K562 (cell line): ENCODE results near the gene FRMPD2. TPM values are rescaled to one million over a fixed set of nuclear protein-coding genes. Genes with fewer than 3 reads are reported as not detected.
A peak's percentile ranks its signal among the peaks of the same experiment; 100 is the strongest.

ENCODE experiments used
- ATAC-seq: fragments of 200-7000 bp; cut with Tn5 transposase; 3 replicates; pipeline ENCODE4 v1.9.1; 2020; ENCODE audit warnings: moderate library complexity
- BruUV-seq: library from RNA; stranded (reverse); fragments of 400-500 nt; replicated peaks from 2 replicates; lab custom pipeline; 2021; lab: Mats Ljungman, UMichigan
- CTCF ChIA-PET: fragments of 300-600 bp; formaldehyde crosslinking; extraction: SDS; loops from one replicate; lab custom pipeline; 2021; ENCODE audit warnings: low intra/inter-chr PET ratio; lab: Yijun Ruan, JAX
- POLR2A ChIA-PET: fragments of 300-600, 350-650 bp; sonication (Branson Sonifier 250); formaldehyde crosslinking; extraction: SDS; loops from one replicate; lab custom pipeline; 2021; ENCODE audit warnings: antibody characterized with exemption, inconsistent platforms; lab: Yijun Ruan, JAX
- DNase-seq, 4 experiments: peaks; one replicate each; pipeline versions ENCODE4 v3.0.0 to v3.0.0-alpha.2; 2011 to 2018; ENCODE audit warnings: low spot score in 3 of 4, mixed read lengths in 3 of 4; ENCODE audit errors: extremely low read depth in 1 of 4
- FAIRE-seq: peaks from 2 replicates; lab custom pipeline; 2011; peaks lifted over from hg19 to GRCh38; lab: Jason Lieb, UNC
- H2AFZ ChIP-seq: 2 replicates; pipeline ENCODE4 v1.6.0; 2011; ENCODE audit warnings: low read depth, low read length, control low read depth, inconsistent platforms
- H3K27ac ChIP-seq: fragments of 200-600 bp; 3 replicates; pipeline ENCODE4 v1.8.0; 2011; ENCODE audit warnings: low read depth, mild to moderate bottlenecking, control low read depth, inconsistent platforms, low read length, moderate library complexity, mixed read lengths; ENCODE audit errors: extremely low read depth
- H3K27me3 ChIP-seq, 2 experiments: fragments of 300-600 bp in 1 of 2; 2 replicates in 1 of 2; 3 replicates in 1 of 2; pipeline versions ENCODE4 v1.6.0 to v1.8.0; 2011; ENCODE audit warnings: inconsistent platforms in 2 of 2, low read length in 2 of 2, mild to moderate bottlenecking in 1 of 2, mixed read lengths in 1 of 2, moderate library complexity in 1 of 2; ENCODE audit not compliant: control insufficient read depth in 2 of 2, insufficient read depth in 2 of 2
- H3K36me3 ChIP-seq: fragments of 300-600 bp; 3 replicates; pipeline ENCODE4 v1.8.0; 2011; ENCODE audit warnings: mild to moderate bottlenecking, low read length, inconsistent platforms; ENCODE audit not compliant: control insufficient read depth, insufficient read depth
- H3K4me1 ChIP-seq, 2 experiments: fragments of 200-600 bp in 1 of 2; replicated peaks in 1 of 2; 2 replicates in 1 of 2; 3 replicates in 1 of 2; pipeline versions ENCODE4 v1.5.1 to v1.8.0; 2011; ENCODE audit warnings: inconsistent platforms in 2 of 2, low read length in 2 of 2, mild to moderate bottlenecking in 1 of 2, mixed read lengths in 1 of 2, moderate library complexity in 1 of 2; ENCODE audit not compliant: control insufficient read depth in 2 of 2, insufficient read depth in 2 of 2
- H3K4me2 ChIP-seq: 2 replicates; pipeline ENCODE4 v1.6.1; 2011; ENCODE audit warnings: low read length, control low read depth, inconsistent platforms, mixed read lengths; ENCODE audit not compliant: insufficient read depth
- H3K4me3 ChIP-seq: fragments of 200-600 bp; sonication (generic), shearing (Covaris generic); 2 replicates; pipeline ENCODE4 v1.5.1; 2016; ENCODE audit warnings: control low read depth, inconsistent platforms
- H3K79me2 ChIP-seq: fragments of 200-600 bp; 3 replicates; pipeline ENCODE4 v1.8.0; 2011; ENCODE audit warnings: low read length, inconsistent platforms; ENCODE audit not compliant: control insufficient read depth, insufficient read depth
- H3K9ac ChIP-seq, 2 experiments: 2 replicates each; pipeline versions ENCODE4 v1.6.0 to v1.6.1; 2011; ENCODE audit warnings: low read depth in 2 of 2, low read length in 2 of 2, control low read depth in 1 of 2, inconsistent platforms in 1 of 2, mild to moderate bottlenecking in 1 of 2, mixed read lengths in 1 of 2; ENCODE audit not compliant: insufficient read depth in 1 of 2
- H3K9me1 ChIP-seq: one replicate; pipeline ENCODE4 v1.6.0; 2011; ENCODE audit warnings: inconsistent platforms, mild to moderate bottlenecking, low read length, moderate library complexity; ENCODE audit not compliant: control insufficient read depth, insufficient read depth
- H3K9me3 ChIP-seq: replicated peaks from 2 replicates; pipeline ENCODE4 v1.5.1; 2011; ENCODE audit warnings: low read depth, low read length, inconsistent platforms; ENCODE audit not compliant: control insufficient read depth, insufficient read depth
- H4K20me1 ChIP-seq: replicated peaks from 2 replicates; pipeline ENCODE4 v1.6.1; 2011; ENCODE audit warnings: low read length, inconsistent platforms, mixed read lengths; ENCODE audit not compliant: control insufficient read depth, insufficient read depth
- BMI1 ChIP-seq: fragments of 150-350 bp; IDR thresholded peaks from 2 replicates; pipeline ENCODE4 v1.6.1; 2014; ENCODE audit warnings: low read length
- PBX2 ChIP-seq, 2 experiments: IDR thresholded peaks in 1 of 2; conservative IDR thresholded peaks in 1 of 2; 2 replicates each; pipeline ENCODE4 v1.6.1; 2016; ENCODE audit warnings: low read depth in 2 of 2, mild to moderate bottlenecking in 1 of 2, missing compliant biosample characterization in 1 of 2, missing genetic modification characterization in 1 of 2, moderate library complexity in 1 of 2
- SPI1 ChIP-seq: IDR thresholded peaks from 2 replicates; pipeline ENCODE4 v1.6.1; 2011; ENCODE audit warnings: low read depth, low read length, control low read depth, borderline replicate concordance
- WGBS: fragments of 100-300 bp; shearing (Covaris generic); methylation state at CpG from one replicate; pipeline ENCODE4 v1.1.6; 2016; ENCODE audit warnings: low coverage, mixed read lengths; ENCODE audit not compliant: insufficient coverage; ENCODE audit errors: missing lambda C conversion rate; 5-methylcytosine and 5-hydroxymethylcytosine counted together
- in situ Hi-C: fragments of 300-500 bp; cut with MboI; formaldehyde crosslinking; loops from 4 replicates; pipeline ENCODE4 v1.15.0; 2018; ENCODE audit warnings: inconsistent platforms, mixed read lengths
- intact Hi-C: fragments of 100-400 bp; cut with micrococcal nuclease; formaldehyde crosslinking; loops from 2 replicates; pipeline ENCODE4 v1.14.2; 2022
- polyA plus RNA-seq, 8 experiments: library from polyadenylated mRNA; depleted of rRNA in 4 of 8; stranded (reverse) in 5 of 8; unstranded in 3 of 8; fragments of >200 nt; fragmentation: Nextera tagmentation in 2 of 8; fragmentation: Illumina TruSeq in 1 of 8; extraction: Ambion mirVana in 2 of 8; extraction: Trizol in 1 of 8; gene quantifications; 2 replicates each; pipeline versions ENCODE4 v1.2.1 to v1.2.3, GENCODE V29; 2011 to 2014; ENCODE audit warnings: inconsistent platforms in 1 of 8, missing spikeins in 1 of 8
- total RNA-seq, 7 experiments: library from RNA; depleted of rRNA in 6 of 7; stranded (reverse); fragments of >200 nt in 6 of 7; fragmentation: Illumina TruSeq in 2 of 7; extraction: Trizol in 2 of 7; gene quantifications; 2 replicates each; pipeline versions ENCODE4 v1.2.1 to v1.2.3, GENCODE V29; 2011 to 2021; ENCODE audit warnings: low replicate concordance in 1 of 7

Gene FRMPD2
- total and polyA plus RNA-seq, 9 of the 15 experiments (the other 6 are each of a cell fraction or from before 2014, with no cell fraction given), result 0.12 to 0.95 (median 0.33) TPM

GRCh38 chr10:48288661-48289060 lies 14.2 kb upstream of the FRMPD2 start:
- intact Hi-C loops, result loop anchor here (2.0 kb wide), 1 partner anchor 74 kb away; no protein-coding TSS in a partner anchor
- ATAC-seq (no peak), DNase-seq (no peak), FAIRE-seq (no peak)
- H3K4me3 ChIP-seq, result no peak overlapping the region
- POLR2A ChIA-PET, result no interaction called here
- H3K4me1 ChIP-seq, result peaks cover 3 to 18% of the 10 kb centered on the region in 2 experiments; a peak in 4 of 5 replicates
- BruUV-seq, result no TSS peak
- no peak overlapping the region for H3K27ac ChIP-seq
- TF ChIP-seq PBX2 (CRISPR knock-in tag; IDR thresholded peaks at IDR 0.05; ENCODE audit: low read depth), result no peak
- no peak for TF ChIP-seq PBX2 (tag; conservative IDR thresholded peaks at IDR 0.05; ENCODE audit: low read depth)
- no peak for TF ChIP-seq BMI1
- peak; percentile 63; the same call in 1 of the 2 replicates for TF ChIP-seq SPI1
- H3K79me2 ChIP-seq, result no peaks in the 10 kb centered on the region
- H3K9me1 ChIP-seq, result no peaks in the 10 kb centered on the region
- no peak overlapping the region for H2AFZ ChIP-seq
- H4K20me1 ChIP-seq, result no peaks in the 10 kb centered on the region
- H3K9me3 ChIP-seq, result peaks cover 8% of the 10 kb centered on the region
- H3K27me3 ChIP-seq, result peaks cover 2 to 11% of the 10 kb centered on the region in 2 experiments; a peak in 4 of 5 replicates
- H3K4me2 ChIP-seq, result no peak overlapping the region
- WGBS, result 23% methylated on average over 7 of the region's 7 CpGs
- H3K36me3 ChIP-seq, result no peaks in the 10 kb centered on the region
- in situ Hi-C loops, result no loop called here
- CTCF ChIA-PET, result interaction anchor here (1.6 kb wide), 1 partner anchor 73 kb away, joined by 10 read pairs; no protein-coding TSS in a partner anchor
- H3K9ac ChIP-seq, result no peak overlapping the region
